HG02840 (cell line): ENCODE measurements around the gene CCL17.
"Not testable (repeated sequence)": the region's sequence is repeated elsewhere in the genome, so short reads cannot be mapped to it uniquely, and the experiment has no call there.

ENCODE experiments used
- ATAC-seq: cut with Tn5 transposase; IDR thresholded peaks from one replicate; pipeline ENCODE4 v1.9.1; 2021; ENCODE audit warnings: mild to moderate bottlenecking, moderate library complexity, moderate number of reproducible peaks; ENCODE audit not compliant: unreplicated experiment, low FRiP score

CCL17 gene

DNA sequence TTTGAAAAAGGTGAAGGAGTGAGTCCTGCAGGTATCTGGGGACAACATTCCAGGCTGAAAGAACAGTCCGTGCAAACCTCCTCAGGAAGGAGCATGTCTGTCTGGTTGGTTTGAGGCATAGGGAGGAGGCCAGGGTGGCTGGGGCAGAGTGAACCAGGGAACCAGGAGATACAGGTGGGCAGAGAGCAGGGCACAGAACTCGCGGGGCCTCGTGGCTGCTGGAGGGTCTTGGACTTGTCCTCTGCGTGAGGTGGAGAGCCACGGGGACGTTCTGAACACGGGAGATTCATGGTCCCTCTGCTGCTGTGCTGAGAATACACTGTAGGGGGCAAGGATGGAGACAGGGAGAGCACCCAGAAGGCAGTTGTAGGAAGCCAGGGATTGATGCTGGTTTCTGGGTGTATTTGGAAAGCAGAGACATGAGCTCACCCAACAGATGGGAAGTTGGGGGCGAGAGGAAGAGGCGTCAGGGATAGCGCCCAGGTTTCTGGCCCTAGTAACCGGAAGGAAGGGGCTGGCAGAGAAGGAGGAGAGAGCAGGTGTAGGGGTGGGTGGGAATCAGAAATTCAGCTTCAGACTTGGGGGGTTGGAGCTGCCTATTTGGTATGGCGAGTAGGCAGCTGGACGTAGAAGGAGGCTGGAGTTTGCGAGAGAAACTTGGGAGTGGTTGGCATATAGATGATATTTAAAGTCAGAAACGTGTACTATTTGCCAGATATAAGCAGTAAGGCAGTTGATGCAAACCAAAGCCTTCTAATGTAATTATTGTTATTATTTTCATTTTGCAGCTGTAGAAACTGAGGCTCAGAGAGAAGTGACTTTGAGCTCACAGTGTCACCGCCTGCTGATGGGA is at the start of gene CCL17:
Gene CCL17, plus strand, starts transcription at position 803 of the 853 bp plus-strand sequence. CDS start 9,166 bp downstream, outside the sequence.
- no peak for ATAC-seq

DNA sequence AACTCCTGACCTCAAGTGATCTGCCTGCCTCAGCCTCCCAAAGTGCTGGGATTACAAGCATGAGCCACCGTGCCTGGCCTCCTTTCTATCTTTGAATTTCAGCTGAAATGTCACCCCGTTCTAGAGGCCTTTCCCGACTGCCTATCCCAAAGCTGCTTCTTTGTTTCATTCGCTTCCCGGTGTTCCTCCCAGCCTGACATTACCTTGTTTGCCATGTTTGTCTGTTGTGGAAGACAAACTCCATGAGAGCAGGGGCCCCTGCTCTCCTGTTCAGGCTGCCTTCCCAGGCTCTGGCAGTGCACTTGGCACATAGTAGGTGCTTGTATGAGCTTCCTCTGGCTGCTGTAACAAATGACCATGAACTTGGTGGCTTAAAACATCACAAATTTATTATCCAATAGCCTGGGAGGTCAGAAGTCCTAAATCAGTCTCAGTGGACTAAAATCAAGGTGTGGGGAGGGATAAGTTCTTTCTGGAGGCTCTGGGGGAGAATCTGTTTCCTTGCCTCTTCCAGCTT is 48.6 kb upstream of the CCL17 start:
- ATAC-seq, result no peak

DNA sequence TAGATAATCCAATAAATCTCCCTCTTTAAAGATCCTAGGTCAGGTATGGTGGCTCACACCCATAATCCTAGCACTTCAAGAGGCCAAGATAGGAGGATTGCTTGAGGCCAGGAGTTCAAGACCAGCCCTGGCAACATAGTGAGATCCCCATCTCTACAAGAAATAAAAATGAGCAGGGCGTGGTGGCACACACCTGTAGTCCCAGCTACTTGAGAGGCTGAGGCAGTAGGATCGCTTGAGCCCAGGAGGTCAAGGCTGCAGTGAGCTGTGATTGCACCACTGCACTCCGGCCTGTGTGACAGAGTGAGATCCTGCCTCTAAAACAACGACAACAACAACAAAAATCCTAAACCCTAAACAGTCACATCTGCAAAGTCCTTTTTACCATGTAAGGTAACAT is 48.0 kb upstream of the CCL17 start:
- no peak for ATAC-seq

DNA sequence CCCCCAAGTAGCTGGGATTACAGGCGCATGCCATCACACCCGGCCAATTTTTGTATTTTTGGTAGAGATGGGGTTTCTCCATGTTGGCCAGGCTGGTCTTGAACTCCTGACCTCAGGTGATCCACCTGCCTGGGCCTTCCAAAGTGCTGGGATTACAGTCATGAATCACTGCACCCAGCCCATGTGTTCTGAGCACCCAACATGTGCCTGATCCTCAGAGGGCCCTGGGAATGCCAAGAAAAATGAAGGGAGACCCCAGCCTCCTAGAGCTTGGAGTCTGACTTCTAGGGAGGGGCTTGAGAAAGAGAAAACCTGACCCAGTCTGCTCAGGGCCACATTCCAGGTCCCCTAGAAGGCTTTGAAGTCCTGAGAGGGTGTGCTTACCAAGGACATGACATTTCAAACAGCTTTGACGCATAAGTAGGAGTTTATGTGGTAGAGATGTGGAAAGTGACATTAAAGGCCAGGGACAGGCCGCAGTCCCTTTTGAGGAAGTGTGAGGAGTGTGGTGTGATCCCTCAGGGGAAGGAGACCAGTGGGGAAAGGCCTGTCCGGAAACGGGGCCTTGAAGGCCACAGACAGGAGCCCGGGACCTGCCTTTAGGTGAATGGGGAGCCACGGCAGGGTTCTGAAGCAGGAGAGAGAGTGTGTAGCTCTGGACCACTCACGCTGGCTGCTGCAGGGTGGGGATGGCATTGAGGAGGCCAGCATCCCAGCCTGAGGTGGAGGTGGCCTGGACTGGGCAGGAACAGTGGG is 47.1 kb upstream of the CCL17 start:
- ATAC-seq, result peak; percentile 35

DNA sequence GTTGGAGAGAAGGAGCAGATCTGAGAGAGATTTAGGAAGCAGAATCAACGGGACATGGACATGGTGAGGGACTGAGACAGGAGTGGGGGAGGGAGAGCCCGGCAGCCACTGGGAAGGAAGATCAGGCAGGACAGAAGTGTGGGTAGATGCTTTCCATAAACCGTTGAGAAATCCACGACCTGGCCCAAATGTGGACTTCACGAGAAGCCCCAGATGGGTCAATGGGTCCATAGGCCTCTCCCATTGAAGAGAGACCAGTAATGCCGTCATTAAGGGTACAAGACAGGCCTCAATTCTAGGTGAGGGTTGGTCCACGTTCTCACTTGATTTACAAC is 46.5 kb upstream of the CCL17 start:
- no peak for ATAC-seq

DNA sequence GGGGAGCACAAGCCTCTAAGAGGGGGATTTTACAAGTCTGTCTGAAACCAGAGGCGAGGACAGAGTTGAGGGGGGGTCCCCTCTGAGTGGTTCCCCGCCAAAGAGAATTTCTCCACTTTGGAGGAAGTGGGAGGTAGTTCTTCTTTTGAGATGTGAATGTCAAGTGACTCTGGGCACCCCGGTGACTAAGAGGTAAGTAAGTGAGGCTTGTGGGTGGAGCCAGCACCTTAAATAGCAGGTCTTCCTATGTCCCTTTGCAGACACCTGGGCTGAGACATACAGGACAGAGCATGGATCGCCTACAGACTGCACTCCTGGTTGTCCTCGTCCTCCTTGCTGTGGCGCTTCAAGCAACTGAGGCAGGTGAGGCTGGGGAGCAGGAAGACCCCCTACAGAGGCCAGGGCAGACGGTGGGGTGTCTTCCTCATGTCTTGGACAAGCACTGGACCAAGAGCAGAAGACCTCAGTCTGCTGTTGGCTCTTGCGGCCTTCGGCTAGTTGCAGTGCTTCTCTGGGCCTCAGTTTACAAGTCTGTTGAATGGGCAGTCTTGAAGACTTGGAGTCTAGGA is 46.0 kb upstream of the CCL17 start, which contains the start of gene CCL22:
Gene CCL22, plus strand, starts transcription at position 257 of the 569 bp plus-strand sequence. Its CDS starts 34 bp downstream, at position 291.
- ATAC-seq, result peak; percentile 62

DNA sequence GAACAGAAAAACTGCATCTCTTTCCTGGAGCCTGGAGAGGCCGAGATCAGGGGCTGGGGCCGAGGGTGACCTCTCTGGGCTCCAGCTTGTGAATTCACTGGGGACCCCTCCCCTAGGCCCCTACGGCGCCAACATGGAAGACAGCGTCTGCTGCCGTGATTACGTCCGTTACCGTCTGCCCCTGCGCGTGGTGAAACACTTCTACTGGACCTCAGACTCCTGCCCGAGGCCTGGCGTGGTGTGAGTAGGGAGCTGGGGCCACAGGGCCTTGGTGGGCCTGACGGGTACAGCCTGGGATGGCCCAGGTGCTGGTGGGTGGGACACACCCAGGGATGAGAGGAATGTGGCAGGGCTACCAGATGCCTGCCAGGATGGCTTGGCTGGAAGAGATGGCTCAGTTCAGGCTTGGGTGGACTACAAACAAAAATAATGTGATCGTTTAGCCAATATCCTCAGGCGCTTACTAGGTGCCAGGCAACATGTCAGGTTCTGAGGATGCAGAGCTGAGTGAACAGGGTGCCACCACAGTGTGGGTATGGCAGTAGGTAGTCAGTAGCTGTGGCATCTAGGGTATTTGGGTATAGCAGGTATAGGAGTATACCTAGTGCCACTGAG is 44.1 kb upstream of the CCL17 start:
- ATAC-seq, result no peak

DNA sequence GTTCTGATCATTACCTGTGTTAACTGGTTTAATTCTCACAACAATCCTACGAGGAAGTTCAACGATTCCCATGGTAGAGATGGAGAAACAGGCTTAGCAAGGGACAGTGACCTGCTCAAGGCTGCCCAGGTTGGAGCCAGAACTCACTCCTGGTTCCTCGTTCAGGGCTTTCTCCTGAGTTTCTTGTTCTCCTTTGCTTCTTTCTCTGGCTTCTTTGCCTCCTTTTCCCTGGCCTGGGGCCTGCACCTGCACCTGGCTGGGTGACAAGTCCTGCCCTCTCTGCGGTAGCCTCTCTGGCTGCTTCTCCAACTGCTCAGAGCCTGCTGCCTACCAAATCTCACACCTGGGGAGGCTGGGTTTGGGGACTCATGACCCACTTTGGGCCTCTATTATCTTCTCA is 43.2 kb upstream of the CCL17 start:
- ATAC-seq, result no peak

DNA sequence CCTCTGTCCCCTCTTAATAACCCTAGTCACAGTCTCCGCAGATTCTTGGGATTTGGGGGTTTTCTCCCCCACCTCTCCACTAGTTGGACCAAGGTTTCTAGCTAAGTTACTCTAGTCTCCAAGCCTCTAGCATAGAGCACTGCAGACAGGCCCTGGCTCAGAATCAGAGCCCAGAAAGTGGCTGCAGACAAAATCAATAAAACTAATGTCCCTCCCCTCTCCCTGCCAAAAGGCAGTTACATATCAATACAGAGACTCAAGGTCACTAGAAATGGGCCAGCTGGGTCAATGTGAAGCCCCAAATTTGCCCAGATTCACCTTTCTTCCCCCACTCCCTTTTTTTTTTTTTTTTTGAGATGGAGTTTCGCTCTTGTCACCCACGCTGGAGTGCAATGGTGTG is 40.4 kb upstream of the CCL17 start:
- ATAC-seq, result no peak

DNA sequence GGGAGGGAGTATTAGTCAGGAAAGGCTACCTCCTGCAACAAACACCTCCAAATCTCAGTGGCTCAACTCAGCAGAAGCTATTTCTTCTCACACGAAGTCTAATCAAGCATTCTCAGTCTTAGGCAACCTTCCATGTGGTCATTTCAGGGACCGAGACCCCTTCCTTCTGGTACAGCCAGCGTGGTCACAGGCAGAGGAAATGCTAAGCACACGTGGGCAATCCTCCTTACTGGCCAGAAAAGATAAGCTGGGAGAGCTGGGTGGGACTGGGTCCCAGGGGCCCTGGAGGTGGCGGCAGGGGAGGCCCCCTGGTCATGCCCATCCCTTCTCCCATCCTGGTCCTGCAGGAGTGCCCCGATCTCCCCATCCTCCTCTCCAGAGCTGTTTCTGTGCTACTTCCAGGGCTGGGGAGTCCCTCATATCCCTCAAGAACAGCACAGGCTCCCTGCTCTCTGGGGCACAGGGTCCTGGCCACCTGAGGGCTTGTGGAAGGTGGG is 38.0 kb upstream of the CCL17 start:
- ATAC-seq, result no peak

DNA sequence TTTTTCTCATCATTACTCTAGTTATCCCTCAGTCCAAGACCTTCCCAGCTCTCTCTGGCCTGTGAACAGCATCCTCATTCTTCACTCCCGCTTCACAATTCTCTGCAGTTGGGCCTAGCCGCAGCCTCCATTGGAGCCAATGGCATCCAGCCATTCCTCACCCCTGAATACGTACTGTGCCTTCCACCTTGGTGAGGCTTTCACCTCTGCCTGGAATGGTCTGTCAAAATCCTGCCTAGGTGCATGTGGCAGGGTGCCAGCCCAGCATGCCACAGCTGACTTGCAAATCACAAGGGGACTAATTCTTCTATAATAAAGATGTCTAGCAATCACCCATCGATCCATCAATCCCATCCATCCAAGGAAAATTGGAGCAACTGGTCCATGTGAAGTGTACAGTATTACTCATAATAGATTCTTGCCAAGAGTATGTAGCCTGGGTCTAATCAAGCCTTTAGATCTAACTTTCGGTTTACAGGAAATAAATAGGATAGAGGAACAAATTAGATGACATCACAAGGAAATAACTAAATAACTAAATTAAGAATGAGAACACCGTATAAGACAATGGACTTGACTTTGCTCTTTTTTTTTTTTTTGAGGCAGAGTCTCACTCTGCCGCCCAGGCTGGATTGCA is 37.3 kb upstream of the CCL17 start:
- ATAC-seq, result no peak

DNA sequence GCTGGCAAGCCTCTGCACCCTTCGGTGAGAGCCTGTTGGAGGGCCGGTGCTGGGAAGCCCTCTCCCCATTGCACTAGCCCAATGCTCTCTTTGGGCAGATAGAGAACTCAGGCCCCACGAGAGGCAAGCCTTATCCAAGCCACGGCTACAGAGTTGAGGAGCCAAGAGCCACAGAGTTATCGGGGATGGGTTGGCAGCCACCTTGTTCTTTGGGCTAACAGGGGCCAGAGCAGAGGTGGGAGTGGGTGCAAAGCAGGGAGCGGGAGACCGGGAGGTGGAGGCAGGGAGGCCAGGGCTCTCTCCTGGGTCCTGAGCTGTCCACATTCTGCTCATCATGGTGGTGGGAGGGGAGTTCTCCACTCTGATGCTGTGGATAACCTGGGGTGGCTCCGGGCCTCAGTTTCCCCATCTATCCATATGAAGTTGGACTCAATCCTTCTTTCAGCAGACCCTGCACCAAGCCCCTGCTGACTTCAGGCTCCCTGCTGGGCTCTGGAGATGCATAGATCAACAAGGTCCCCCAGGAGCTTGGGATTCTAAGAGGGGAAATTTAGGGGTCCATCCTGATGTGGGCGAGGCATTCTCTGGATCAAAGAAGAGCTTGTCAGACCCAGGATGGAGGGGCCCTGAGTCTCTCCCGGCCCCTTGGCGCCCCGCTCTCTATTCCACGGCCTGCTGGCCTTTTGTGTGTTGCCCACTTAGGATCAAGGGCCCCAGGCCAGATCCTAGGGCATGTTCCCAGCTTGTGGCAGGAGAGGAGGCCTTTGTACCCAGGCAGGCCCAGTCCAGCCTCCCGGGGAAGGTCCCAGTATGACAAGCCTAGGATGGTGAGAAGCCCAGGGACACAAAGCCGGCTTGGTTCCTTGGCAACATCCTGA is 32.8 kb upstream of the CCL17 start:
- no peak for ATAC-seq

DNA sequence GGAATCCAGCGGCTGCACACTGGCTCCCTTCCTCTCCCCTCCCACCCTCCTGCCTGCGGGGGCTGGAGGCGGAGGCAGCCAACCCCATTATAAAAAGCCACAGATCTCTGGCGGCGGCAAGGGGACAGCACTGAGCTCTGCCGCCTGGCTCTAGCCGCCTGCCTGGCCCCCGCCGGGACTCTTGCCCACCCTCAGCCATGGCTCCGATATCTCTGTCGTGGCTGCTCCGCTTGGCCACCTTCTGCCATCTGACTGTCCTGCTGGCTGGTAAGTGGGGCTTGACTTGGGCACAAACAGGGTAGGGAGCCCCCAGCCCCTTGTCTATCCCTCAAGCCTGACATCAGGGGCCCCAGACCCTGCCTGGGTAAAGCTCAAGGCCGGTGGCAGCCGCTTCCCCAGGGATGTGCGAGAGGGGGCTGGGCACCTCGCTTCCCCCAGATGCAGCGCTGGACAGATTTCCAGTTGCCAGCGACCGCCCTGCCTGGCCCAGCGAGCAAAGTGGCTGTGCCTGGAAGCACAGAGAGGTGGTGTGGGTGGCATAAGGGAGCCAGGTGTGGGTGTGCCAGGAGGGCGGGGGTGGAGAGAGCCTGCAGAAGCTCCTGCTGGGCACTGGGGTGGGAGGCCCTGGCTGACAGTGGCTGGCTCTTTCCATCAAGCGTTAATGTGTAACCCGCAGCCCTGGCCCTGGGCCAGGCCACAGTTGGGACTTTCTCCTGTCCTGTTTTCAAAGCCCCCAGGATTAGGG is 32.0 kb upstream of the CCL17 start, which contains the start of gene CX3CL1:
Gene CX3CL1, plus strand, starts transcription at position 119 of the 745 bp plus-strand sequence. Its CDS starts 79 bp downstream, at position 198.
- ATAC-seq, result no peak

DNA sequence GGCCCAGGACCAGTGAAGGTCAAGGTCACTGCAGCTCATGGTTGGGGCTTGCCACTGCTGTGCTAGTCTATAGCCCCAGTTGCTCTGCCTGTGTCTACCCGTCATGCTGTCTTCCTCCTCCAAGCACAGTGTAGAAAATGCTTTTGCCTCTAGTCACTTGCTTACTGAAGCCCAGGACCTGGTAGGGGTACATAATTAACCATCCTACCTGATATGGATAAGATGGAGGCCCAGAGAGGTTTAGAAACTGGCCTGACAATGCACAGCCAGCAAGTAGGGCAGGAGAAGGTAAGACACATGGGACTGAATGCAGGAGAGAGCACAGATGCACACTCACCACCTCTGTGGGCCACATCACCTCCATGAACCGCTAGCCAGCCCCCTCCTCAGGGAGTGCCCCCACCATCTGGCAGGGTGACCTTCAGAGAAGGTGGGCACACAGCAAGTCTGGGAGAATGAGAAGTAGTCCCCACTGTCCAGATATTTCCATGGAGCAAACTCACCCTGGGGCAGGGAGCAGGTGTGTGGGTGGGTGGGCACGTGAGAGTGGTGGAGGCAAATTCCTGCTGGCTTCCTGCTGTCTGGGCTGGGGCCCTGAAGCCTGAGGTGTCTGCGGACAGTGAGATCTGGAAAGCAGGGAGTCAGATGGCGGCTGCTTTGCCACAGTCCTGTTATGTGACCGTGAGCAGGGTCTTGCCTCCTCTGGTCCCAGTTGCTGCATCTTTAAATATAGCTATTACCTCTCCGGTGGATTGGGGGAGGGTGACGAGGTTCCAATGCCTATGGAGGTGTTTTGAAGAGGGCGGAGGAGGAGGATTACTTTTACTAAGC is 31.2 kb upstream of the CCL17 start:
- ATAC-seq, result no peak

DNA sequence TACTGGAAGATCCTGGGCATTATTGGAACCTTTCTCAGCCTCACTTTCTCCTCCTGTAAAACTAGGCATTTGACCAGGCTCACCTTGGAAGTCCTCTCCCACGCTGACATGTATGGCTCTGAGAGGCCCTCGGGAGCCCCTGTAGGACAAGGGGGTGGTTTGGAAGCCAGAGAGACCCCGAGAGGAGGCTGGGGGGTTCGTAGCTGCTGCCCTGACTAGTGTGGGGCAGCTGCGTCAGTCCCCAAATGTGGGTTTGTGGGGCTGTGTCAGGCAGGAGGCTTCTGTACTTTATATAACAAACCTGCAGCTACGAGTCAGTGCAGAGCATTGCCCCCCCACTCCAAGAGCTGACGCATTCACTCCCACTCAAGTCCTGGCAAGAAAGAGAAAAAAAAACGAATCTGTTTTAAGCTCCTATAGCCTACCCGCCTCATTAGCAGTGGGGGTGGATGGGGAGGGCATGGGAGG is 30.5 kb upstream of the CCL17 start:
- ATAC-seq, result no peak

DNA sequence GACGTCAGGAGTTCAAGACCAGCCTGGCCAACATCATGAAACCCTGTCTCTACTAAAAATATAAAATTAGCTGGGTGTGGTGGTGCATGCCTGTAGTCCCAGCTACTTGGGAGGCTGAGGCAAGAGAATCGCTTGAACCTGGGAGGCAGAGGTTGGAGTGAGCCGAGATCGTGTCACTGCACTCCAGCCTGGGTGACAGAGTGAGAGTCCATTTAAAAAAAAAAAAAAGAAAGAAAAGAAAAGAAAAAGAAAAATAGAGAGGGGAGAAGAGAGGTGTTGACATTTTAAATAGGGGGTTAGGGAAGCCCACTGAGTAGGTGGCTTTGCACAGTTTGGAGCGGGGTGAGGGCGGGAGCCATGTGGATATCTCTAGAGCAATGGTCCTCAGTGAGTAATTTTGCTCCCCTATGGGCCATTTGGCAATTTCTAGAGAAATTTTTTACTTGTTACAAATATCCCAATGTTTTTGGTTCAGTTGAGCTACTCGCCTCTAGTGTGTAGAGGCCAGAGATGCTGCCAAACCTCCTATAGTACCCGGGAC is 29.6 kb upstream of the CCL17 start:
- ATAC-seq, result not testable (repeated sequence)

DNA sequence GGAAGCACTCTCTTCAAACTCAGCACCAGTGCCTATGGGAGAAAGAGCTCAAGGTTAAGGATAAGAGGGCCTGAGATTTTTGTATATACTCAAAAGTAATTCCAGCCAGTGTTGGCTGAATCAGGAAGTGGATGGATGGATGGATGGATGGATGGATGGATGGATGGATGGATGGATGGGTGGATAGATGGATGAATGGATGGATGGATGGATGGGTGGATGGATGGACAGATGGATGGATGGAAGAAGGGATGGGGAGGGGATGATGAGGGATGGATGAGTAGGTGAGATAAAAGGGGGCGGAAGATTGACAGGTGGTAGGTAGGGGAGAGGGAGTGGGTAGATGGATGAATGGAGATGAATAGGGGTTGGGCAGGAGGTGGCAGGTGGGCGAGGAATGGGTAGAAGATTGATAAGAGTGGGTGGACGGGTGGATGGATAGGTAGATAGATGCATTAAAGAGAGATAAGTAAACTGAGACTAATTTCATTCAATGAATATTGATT is 28.2 kb upstream of the CCL17 start:
- ATAC-seq, result no peak
